Sigmoid colon (tissue), 4 donors: ENCODE data around the gene KCNE5.

ENCODE experiments used
- EP300 ChIP-seq, 4 donors: sonication (generic); formaldehyde crosslinking; IDR thresholded peaks; one replicate each; pipeline ENCODE4 v1.6.1; 2017; ENCODE audit warnings: antibody characterized with exemption in 4 of 4
- POLR2A ChIP-seq, 2 donors: fragments of 450-650 bp; IDR thresholded peaks; one replicate each; pipeline ENCODE4 v1.6.1; 2016; ENCODE audit warnings: antibody characterized with exemption in 2 of 2, mild to moderate bottlenecking in 2 of 2, moderate library complexity in 2 of 2
- TF ChIP-seq, protein P1 (sequence below), 4 experiments: fragments of 450-650 bp in 3 of 4; fragments of 200-600 bp in 1 of 4; IDR thresholded peaks; one replicate each; pipeline ENCODE4 v1.5.1; 2016 to 2019; ENCODE audit warnings: antibody characterized with exemption in 4 of 4, mild to moderate bottlenecking in 3 of 4, moderate library complexity in 2 of 4

DNA sequence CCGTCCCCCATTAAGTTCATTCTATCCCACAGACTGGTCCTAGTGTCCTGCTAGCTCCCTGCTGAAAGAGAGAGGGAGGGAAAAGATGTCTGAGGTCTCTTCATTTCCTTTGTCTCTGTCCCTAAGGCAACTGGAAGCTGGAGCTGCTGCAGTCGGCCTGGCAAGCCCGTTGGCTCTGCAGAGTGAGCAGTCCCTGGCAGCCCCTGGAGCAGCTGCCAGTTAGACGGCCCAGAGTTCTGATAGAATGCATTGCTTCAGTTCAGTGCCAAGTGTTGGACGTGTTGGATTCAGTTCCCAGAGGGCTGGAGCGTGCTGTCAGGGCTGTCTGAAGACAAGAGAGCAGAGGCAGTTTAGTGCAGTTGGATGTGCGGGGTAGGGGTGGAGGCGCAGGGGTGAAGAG is 975 bp downstream of the KCNE5 start:
- TF ChIP-seq, protein P1, sequence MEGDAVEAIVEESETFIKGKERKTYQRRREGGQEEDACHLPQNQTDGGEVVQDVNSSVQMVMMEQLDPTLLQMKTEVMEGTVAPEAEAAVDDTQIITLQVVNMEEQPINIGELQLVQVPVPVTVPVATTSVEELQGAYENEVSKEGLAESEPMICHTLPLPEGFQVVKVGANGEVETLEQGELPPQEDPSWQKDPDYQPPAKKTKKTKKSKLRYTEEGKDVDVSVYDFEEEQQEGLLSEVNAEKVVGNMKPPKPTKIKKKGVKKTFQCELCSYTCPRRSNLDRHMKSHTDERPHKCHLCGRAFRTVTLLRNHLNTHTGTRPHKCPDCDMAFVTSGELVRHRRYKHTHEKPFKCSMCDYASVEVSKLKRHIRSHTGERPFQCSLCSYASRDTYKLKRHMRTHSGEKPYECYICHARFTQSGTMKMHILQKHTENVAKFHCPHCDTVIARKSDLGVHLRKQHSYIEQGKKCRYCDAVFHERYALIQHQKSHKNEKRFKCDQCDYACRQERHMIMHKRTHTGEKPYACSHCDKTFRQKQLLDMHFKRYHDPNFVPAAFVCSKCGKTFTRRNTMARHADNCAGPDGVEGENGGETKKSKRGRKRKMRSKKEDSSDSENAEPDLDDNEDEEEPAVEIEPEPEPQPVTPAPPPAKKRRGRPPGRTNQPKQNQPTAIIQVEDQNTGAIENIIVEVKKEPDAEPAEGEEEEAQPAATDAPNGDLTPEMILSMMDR (IDR thresholded peaks at IDR 0.05) = no peak
- no peak for TF ChIP-seq POLR2A (IDR thresholded peaks at IDR 0.05)
- TF ChIP-seq EP300 (IDR thresholded peaks at IDR 0.05) = no peak
